Loucy (cell line): ENCODE measurements around the gene PDE11A.

ENCODE experiments used
- EZH2phosphoT487 ChIP-seq: fragments of 200-600 bp; IDR thresholded peaks from 2 replicates; pipeline ENCODE4 v1.6.1; 2018; ENCODE audit warnings: antibody characterized with exemption, mild to moderate bottlenecking, moderate library complexity, borderline replicate concordance
- TF ChIP-seq, protein P1 (sequence below): fragments of 200-600 bp; sonication (generic); conservative IDR thresholded peaks from 2 replicates; pipeline ENCODE4 v1.5.1; 2014; ENCODE audit warnings: mild to moderate bottlenecking, antibody characterized with exemption, low read length

DNA sequence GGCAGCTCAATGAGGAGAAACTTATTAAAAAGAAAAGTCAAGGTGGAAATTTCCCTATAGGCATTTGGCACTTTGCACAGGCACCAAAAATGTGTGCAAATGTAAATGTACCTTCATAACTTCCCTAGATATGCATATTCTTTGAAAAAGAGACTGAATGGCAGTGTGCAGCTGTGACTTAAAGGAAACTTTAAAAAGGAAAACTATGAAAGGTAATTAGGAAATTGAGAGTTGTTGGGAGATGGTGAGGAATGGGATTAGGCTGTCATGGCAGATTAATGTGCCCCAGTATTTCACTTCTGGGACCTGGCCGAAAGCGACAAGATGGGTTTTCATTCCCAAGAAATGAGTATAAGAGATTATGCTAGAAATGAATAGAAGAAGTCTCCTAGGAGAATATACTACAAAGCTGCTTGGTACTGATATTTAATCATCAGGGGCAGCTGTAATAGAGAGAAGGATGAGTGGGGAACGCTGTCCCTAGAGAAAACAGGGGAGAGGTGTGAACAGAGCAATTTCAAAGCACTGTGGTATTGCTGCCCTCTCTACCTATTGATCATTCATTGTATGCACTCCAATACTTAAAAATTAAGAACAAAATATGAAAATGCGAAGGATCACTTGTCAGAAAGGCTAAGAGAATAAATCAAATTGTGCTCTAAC is 366.9 kb downstream of the PDE11A start:
- no peak for TF ChIP-seq EZH2phosphoT487
- TF ChIP-seq, protein P1, sequence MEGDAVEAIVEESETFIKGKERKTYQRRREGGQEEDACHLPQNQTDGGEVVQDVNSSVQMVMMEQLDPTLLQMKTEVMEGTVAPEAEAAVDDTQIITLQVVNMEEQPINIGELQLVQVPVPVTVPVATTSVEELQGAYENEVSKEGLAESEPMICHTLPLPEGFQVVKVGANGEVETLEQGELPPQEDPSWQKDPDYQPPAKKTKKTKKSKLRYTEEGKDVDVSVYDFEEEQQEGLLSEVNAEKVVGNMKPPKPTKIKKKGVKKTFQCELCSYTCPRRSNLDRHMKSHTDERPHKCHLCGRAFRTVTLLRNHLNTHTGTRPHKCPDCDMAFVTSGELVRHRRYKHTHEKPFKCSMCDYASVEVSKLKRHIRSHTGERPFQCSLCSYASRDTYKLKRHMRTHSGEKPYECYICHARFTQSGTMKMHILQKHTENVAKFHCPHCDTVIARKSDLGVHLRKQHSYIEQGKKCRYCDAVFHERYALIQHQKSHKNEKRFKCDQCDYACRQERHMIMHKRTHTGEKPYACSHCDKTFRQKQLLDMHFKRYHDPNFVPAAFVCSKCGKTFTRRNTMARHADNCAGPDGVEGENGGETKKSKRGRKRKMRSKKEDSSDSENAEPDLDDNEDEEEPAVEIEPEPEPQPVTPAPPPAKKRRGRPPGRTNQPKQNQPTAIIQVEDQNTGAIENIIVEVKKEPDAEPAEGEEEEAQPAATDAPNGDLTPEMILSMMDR = no peak
